ENCODE measurements around the gene JDP2.
"Not testable (repeated sequence)": the region's sequence is repeated elsewhere in the genome, so short reads cannot be mapped to it uniquely, and the experiment has no call there.

JDP2 gene

DNA sequence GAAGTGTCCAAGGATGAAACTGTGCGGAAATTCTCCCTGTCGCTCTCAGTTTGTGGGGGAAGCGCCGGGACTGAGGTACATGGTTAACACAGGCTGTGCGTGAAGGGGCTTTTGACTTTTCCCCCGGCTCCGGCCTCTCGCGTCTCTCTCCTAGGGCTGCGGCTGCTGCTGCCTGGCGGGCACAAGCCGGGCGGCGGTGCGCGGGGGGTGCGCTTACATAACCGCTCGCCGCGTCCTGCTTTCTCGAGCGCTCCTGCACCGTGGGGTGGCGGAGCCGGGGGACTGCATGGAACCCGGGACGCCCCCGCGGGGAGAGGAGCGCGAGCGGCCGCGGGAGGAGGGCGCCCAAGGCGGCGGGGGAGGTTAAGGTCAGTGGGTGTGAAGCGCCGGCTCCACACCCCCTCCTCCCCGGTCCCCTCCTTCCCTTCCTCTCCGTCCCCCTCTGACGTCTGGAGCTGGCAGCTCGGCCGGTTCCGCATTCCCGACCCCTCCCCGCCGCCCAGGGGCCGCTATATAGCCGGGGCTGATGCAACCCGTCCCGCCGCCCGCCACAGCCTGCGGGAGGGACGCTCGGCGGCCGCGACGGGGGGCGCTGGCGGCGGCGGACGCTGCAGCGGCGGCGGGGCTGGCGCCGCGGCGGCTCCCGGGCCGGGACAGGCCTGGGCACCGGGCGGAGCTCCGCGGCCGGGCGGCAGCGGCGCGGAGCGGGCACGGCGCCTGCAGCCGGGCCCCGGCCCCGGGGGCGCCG is at the start of gene JDP2:
Gene JDP2, plus strand, starts transcription at position 541 of the 748 bp plus-strand sequence. CDS start 9,899 bp downstream, outside the sequence.
- DNase-seq: peak; percentile 39

DNA sequence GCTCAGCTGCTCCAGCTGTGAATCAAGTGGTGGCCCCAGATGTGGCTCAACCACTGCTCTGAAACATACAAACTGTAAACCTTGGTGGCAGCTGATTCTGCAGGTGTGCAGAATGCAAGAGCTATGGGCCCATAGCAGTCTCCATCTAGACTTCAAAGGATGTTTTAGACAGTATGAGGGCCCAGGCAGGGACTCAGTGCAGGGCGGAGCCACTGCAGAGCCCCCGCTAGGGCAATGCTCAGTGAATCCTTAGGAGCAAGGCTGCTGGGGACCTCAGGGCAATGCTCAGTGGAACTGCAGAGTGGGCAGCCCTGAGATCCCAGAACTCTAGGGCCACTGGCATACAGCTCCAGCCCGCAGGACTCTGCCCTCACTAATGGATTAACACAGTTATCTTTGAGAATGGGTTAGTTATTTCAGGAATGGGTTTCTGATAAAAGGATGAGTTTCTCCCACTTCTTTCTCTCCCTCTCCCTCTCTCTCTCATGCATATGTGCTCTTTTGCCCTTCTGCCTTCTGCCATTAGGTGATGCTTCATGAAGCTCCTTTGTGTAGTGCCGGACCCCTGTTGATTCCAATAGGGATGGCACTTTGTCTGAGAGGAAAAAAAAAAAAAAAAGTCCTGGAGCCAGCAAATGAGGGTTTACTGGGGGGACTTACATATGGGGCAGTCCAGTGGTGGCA is 48.4 kb upstream of the JDP2 start:
- DNase-seq: no peak

GRCh38 chr14:75379930-75380270 is 47.9 kb upstream of the JDP2 start:
- DNase-seq: no peak

DNA sequence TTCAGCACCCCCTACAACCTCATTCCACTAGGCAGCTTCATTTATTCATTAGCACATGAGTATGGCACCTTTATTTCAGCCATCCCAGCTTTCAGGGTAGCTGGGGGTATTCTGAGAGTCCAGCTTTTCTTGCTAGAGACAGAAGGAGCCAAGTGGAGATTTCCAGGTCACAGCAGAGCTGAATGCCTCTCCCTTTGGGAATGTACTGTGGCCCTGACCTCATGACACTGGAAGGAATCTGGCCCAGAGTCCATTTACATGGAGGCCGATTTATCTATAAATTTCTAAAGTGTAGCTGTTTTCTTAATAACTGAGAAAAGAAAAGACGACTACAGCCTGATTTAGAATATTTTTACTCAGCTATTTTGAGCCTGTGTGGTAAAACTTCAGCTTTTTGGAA is 47.2 kb upstream of the JDP2 start:
- no peak for DNase-seq

GRCh38 chr14:75381642-75382041 is 46.2 kb upstream of the JDP2 start:
- no peak for DNase-seq

GRCh38 chr14:75383219-75383618 is 44.6 kb upstream of the JDP2 start:
- not testable (repeated sequence) for DNase-seq

DNA sequence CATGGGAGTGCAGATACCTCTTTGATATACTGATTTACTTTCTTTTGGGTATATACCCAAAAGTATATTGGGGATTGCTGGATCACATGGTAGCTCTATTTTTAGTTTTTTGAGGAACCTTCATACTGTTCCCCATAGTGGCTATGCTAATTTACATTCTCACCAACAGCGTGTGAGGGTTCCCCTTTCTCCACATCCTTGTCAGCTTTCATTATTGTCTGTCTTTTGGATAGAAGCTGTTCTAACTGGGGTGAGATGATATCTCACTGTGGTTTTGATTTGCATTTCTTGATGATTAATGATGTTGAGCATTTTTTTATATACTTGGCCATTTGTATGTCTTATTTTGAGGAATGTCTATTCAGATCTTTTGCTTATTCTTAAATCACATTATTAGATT is 44.1 kb upstream of the JDP2 start:
- no peak for DNase-seq

- no peak for DNase-seq
Observed at GRCh38 chr14:75389679-75390078, 38.1 kb upstream of the JDP2 start.

GRCh38 chr14:75390183-75390582 is 37.6 kb upstream of the JDP2 start:
- DNase-seq: no peak

GRCh38 chr14:75391953-75392352 is 35.9 kb upstream of the JDP2 start:
- no peak for DNase-seq

DNA sequence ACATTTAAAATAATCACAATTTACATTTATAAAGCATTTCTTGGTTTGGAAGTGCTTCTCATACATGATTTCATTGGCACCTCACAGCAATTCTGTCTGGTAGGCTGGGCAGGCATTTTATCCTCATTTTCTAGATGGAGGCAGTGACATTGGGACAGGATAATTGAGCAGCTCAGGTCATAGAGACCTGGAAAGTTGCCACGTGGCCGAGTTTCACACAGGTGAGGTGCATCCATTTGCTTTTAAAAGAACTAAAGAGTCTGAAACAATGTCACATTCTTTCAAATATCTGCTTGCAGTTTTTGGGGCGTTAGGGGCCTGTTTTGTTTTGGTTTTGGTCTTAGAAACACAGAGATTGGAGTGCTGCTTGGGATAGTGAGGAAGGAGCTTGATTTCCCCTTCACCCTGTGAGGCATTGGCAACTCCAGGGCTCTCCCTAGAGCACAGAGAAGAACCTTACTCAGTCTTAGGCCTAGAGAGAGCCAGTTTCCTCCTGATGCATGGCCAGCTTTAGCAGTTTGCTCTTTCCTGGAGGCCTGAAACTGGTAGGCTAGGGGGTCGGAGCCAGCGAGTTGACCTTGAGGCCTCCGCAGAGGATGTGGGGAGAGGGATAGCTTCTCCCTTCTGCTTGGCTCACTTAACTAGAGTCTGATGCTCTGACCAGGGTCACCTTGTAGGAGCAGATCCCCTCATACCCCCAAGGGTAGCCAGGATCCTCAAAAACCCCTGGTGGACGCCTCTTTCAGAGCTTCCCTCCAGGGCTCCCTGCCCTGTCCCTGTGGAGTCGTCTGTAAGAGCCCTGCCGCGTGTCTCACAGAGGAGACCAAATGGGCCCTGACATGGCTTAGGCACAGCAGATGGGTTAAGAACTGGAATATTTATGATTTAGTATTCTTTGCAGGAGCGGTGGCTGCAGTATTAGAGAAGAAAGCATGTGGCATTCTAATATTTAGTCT is 34.9 kb upstream of the JDP2 start:
- DNase-seq: no peak

GRCh38 chr14:75393794-75394193 is 34.0 kb upstream of the JDP2 start:
- DNase-seq: no peak

DNA sequence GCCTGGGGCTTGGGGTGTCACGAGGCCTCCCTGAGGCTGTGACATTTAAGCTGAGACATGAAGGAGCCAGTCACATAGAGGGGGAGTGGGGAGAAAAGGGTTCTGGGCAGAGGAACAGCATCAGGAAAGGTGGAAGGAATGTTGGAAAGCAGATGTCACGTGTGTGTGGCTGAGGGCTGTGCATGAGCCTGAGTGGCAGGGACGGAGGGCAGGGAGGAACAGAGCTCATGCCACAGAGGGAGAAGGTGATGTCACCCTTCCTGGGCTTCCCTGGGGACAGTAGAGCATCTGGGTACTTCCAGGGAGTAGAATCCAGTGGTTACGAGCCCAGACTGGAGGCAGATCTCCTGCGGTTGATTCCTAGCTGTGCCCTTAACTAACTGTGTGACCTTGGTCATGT is 32.0 kb upstream of the JDP2 start:
- no peak for DNase-seq

GRCh38 chr14:75399321-75399720 is 28.5 kb upstream of the JDP2 start:
- DNase-seq: no peak

DNA sequence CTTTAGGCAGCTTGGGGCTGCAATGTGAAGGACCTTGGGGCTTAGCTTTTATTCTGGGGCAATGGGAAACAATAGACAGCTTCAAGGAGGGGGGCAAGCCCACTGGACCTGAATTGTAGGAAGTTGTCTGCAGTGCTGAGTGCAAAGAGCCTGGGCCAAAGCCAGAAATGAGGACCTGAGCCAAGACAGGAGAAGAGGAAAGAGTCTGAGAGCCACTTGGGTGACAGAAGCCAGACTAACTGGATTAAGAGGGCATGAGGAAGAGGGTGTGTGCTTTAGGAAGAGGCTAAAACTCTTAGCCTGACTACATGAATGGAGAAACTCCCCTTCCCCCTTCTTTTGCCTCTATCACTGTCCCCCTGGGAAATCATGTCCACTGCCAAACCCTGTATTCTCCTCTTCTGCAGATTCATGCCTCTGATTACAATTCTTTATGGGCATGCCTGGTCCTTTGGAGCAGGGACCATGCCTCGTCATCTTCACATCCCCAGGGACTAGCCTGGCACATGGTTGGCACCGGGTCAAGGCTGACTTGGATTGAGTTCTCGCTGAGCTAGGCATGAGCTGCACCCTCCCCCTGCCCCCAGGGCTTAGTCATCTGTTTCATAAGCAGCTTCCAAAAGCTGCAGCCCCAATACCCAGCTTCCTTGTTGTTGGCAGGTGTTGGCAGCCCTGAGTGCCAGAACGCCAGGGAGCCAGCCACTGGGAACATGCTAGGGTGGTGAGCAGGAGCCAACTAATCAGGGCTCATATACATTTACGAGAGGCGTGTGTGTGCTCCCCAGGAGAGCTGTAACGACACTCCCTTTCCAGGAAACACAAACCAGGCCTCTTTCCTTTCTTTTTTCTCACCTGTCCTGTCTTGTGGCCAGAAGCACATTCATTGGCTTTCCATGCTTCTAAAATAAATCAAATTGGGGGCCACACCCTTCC is 27.7 kb upstream of the JDP2 start:
- DNase-seq: no peak

DNA sequence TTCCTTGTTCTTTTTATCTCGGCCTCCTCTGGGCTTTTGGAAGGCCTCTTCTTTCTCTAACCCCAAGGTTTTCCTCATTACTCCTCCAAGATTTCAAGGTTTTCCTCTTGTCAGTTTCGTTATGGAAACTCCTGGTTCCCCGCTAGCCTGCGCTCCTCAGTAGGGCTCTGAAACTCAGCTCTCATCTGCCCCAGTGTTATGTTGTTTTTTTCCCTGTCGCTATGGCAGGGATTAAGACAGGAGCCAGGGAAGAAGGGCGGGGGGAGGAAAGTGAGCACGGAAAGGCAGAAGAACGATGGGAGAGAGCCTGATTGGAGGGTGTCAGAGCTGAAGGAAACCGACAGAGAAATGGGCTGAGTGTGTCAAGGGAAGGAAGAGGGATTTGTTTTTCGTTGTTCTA is 26.5 kb upstream of the JDP2 start:
- DNase-seq: no peak

- DNase-seq: no peak
Observed at GRCh38 chr14:75402867-75403413, 24.9 kb upstream of the JDP2 start.

GRCh38 chr14:75404847-75405246 is 23.0 kb upstream of the JDP2 start:
- no peak for DNase-seq

DNA sequence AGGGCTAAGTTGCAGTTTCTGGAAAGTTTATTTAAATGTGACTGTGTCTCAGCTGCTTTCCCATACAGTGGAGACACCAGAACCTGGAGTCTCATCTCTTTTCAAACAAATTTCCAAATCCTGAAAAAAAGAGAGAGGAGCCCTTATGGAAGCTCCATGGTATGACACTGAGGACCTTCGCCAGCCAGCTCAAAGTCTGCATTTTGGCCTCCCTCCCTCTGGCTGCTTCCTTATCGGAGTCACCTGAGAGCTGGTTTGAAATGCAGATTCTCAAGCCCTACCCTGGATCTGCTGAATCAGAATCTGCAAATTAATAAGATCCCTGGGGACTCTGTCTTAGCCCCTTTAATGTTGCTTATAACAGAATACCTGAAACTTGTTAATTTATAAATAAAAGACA is 21.7 kb upstream of the JDP2 start:
- no peak for DNase-seq

DNA sequence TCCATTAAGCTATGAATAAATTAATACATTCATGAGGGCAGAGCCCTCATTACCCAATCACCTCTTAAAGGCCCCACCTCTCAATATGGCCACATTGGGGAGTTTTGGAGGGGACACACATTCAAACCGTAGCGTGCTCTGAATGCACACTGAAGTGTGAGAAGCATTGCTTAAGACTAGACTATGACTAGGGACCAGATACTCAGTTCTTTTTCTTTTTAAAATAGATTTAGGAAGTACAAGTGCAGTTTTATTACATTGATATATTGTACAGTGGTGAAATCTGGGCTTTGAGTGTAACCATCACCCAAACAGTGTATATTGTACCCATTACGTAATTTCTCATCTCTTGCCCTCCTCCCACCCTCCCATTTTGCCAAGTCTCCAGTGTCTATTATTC is 21.0 kb upstream of the JDP2 start:
- no peak for DNase-seq

DNA sequence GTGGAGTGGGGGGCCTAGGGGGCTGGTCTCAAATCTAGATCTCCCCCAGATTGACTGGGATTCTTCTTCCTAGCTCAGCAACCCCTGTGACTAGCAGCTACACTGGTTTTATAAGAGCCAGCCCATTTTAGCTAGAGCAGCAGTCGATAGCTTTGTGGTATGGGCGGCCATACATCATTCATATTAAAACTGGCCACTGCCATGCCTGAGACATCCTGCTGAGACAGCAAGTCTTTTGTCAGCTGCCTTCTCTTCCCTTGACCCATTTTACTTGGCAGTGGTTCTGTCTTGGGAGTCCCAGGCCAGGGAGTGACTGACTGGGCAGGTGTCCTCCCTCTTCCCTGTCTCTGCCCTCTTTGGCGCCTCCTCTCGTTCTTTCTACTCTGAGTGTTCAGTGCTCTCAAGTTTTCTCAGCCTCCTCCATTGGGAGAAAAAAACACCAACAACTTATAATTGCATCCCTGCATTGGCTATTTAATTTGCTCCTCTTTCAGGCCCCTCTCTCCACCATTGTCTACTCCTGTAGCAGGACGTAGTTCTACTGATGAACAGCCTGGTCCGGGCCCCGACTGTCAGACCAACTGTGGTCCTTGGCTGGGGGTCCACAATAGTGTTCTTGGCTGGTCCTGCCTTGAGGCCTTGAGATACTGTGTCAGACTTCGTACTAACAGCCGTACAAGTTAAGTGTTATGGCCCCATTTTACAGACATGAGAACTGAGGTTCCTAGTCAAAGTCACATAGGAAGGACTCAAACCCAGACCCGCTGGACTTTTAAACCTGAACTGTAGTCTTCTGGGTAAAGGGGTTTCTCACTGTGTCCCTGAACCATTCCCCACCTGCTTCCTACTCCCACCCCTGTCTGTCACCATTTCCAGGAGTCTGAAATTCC is 18.3 kb upstream of the JDP2 start:
- no peak for DNase-seq

All from activated naive CD4-positive, alpha-beta T cell treated with Interleukin-2 at 50 U/mL for 16 hours (primary cell).